HCEC 1CT (cell line): Measurements from ENCODE around the gene GPANK1.
"Not testable (repeated sequence)": the region's sequence is repeated elsewhere in the genome, so short reads cannot be mapped to it uniquely, and the experiment has no call there.

Experiments used
- DNase-seq: peaks from one replicate; pipeline ENCODE4 v3.0.0-alpha.2; 2017

GPANK1 gene

GRCh38 chr6:31664790-31665500 is at the start of gene GPANK1:
GPANK1 (minus strand) TSS chr6:31664997; CDS start chr6:31664478, 519 bp downstream.
- peak; percentile 93 for DNase-seq

DNA sequence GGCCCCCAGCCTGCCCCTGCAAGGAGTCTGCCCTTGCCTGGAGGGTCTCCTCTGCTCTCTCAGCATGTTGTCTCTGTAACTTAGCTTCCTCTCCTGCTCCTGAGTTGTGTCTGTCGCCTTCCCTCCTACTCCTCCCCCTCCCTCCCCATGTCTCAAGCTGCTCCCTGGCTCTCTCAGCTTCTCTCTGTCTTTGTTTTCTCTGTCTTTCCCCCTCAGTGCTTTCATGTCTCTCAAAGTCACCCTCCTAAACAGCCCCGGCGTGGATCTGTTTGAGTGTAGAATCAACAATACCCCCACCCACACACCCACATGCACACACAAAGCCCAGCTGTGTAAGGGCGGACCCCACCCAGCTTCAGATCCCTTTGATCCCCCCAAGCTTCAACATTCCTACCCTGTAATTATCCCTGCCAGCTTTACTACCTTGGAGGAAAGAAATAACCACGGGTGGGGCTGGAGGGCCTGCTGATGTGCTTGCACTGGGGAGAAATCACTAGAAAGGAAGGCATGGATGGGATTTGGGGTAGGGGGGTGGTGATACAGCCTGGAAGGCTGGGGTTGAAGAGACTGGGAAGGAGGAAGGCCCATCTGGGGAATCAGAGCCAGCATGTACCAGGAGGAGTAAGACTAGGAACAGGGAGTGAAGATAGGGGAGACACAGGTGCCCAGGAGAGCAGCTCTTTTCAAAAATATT is 49.3 kb upstream of the GPANK1 start:
- DNase-seq, result no peak

- no peak for DNase-seq
These were observed 48.7 kb upstream of the GPANK1 start for GRCh38 chr6:31713465-31713864.

- DNase-seq, result no peak
These were observed 47.5 kb upstream of the GPANK1 start for GRCh38 chr6:31712296-31712695.

DNA sequence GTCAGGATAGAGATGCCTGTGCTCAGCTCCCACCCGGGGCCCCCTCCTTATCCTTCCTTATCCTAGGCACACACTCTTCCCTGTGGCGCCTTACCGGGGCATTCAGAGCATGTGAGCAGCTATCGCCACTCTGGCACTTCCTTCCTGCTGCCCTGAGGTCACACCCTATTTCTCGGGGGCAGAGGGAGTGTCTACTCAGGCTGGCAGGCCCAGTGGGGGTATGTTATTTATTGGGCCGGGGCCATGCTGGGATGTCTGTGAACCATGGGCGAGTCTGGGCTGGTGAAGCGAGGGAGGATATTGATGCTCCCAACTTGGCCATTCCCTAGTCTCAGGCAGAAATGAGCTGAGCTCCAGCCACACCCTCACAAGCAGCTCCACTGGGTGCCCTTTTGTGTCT is 46.4 kb upstream of the GPANK1 start:
- DNase-seq, result no peak

DNA sequence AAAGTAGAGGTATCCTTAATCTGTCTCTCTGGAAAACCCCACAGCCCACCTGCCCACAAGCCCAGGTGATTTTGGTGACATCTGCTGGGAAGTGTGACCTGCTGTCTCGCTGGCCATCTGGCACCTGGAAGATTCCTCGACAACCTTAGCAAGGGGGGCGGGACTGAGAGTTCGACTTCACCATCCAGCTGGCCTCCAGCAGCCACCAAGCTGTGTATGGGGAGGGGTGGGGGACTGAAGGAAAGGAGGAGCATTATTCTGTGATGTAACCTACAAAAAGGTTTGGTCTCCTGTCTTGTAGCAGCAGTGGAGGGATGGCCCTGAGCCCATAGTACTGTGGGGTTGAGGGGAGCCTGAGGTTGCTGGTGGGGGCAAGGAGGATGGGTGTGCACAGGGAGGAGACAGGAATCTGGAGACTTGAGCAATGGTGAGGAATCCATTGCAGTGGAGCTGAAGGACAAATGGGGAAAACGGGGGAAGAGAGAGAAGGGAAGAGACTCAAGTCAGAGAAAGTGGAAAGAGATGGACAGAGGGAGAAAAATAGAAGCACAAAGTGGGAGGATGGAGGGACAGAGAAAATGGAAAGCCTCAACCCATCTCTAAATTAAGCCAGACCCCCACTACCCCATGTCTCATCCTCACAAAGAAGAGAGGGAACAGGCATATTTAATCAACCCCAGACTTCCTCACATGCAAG is 45.9 kb upstream of the GPANK1 start:
- DNase-seq, result no peak

GRCh38 chr6:31709157-31709556 is 44.4 kb upstream of the GPANK1 start:
- DNase-seq, result not testable (repeated sequence)

GRCh38 chr6:31708224-31708623 is 43.4 kb upstream of the GPANK1 start:
- DNase-seq, result no peak

- DNase-seq, result no peak
These were observed 42.9 kb upstream of the GPANK1 start for GRCh38 chr6:31707701-31708100.

DNA sequence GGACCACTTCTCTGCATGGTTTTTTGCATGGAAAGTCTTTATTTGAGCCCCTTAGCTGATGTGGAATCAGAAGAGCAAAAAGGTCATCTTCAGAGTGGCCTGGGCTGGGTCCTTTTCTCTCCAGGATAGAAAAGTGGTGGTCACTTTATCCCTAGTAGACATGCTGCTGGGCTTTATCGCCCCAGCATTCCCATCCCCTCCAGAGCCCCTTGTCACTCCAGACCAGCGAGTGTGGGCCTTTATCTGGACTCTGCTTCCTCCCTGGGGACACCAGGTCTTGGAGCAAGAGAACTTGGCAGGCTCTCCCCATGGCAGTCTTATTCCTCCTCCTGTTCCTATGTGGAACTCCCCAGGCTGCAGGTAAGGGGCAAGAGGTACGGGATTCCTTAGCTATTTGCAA is 41.8 kb upstream of the GPANK1 start, which contains the start of gene LY6G6F:
Gene LY6G6F (plus strand): TSS at position 268 of the 400 bp plus-strand sequence. CDS start 41 bp downstream, at position 309.
- DNase-seq, result no peak

DNA sequence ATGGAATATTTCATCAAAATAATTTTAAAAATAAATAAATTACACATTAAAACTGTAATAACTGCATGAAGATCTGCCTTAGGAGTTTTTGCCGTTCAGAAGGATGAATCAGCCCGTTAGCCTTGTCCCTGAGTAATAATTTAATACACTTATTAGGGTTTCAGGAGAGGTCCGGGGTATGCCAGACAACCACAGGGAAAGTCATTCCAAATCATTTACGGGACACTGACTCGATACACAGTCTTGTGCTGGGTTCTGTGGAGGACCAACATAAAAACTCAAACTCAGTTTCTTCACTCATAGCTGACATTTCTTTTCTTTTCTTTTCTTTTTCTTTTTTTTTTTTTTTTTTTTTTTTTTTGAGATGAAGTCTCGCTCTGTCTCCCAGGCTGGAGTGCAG is 41.1 kb upstream of the GPANK1 start:
- DNase-seq, result no peak

GRCh38 chr6:31702819-31703716 is 38.3 kb upstream of the GPANK1 start, which contains the start of gene ABHD16A:
ABHD16A (minus strand) TSS chr6:31703324; CDS start chr6:31703281, 43 bp downstream.
- peak; percentile 98 for DNase-seq

DNA sequence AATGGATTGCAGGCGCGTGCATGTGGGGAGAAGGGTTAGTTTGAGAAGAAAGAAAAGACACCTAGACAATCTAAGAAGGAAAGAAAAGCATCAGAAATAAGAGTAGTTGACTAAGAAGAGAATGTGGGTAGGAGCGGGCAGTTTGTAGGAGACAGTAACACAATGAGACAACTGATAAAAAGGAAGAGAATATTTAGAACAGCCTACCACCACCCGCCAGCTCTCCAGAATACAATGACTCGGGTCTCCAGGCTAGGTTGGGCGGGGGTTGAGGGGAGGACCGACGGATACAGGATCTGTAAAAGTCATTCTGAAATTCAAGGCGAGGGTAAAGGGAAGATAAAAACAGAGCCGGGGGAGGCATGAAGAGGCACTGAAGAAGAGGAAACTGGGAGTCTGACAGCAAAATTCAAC is 37.6 kb upstream of the GPANK1 start:
- DNase-seq, result no peak

GRCh38 chr6:31701666-31702404 is 37.0 kb upstream of the GPANK1 start:
- no peak for DNase-seq

- no peak for DNase-seq
These were observed 36.1 kb upstream of the GPANK1 start for GRCh38 chr6:31700740-31701401.

DNA sequence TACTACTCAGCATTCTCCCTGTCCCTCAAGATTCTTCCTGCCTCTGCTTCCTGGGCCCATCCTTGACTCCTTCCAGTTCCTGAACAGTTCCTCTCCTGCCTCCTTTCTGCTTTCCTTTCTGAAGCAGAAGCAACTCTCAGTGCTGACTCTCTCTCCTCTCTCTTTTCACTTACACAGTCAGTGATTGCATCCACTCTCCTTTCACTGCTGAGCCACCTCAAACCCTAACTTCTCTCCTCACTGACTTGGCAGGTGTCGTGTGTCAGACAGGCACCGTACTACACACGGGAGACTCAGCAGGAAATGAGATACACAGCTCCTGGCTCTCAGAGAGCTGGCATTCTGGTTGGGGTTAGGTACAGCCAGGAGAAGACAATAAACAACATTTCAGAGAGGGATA is 32.8 kb upstream of the GPANK1 start:
- DNase-seq, result no peak

DNA sequence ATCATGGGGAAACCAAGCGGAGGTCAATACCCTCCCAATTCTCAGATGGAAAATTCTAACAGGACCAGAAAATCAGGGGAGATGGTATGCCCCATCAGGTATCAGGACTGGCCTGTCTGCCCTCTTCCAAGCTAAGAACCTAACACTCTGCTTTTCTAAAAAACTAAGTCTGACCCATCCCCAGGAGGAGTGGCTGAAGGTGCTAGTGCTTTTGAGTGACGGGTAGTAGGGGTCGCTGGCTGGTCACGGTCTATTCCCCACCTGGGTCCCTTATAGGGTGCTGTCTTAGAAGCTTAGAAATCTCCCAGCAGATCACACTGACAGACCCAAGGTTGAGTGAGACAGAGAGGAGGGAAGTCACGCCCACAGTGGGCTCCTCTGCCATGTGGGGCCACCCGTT is 28.7 kb upstream of the GPANK1 start:
- DNase-seq, result no peak

DNA sequence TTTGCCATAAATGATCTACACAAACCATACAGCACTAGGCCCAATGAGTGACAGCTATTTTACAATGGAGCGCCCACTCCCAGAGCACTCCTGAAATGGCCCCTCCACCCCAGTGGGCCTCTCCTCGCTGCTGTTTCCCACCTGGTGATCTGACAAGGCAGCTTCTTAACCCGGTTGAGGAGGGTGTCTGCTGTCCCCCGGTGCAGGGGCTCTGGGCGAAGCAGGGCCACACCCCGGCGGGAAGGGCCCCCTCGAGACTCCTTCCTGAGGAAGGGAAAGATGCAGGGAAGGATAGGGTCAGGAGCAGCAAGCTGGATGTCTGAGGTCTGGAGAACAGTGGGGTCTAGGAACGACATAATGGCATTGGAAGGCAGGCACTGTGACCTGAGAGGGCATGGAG is 28.1 kb upstream of the GPANK1 start:
- DNase-seq, result no peak

GRCh38 chr6:31692353-31692752 is 27.6 kb upstream of the GPANK1 start:
- DNase-seq, result no peak

GRCh38 chr6:31691564-31692108 is 26.8 kb upstream of the GPANK1 start:
- no peak for DNase-seq

- DNase-seq, result no peak
These were observed 26.3 kb upstream of the GPANK1 start for GRCh38 chr6:31691078-31691463.
